Left hindlimb (tissue), 1 donor: Measurements from ENCODE around the gene CCDC91.
"Not testable (repeated sequence)": the region's sequence is repeated elsewhere in the genome, so short reads cannot be mapped to it uniquely, and the experiment has no call there.

ENCODE experiments used
- DNase-seq: peaks from one replicate; pipeline ENCODE4 v3.0.0-alpha.2; 2018

Gene CCDC91

GRCh38 chr12:28379779-28380178, 189.5 kb downstream of the CCDC91 start:
- DNase-seq = not testable (repeated sequence)

- no peak for DNase-seq
Observed at GRCh38 chr12:28383368-28383767, 193.1 kb downstream of the CCDC91 start.

- no peak for DNase-seq
Observed at GRCh38 chr12:28388879-28389278, 198.6 kb downstream of the CCDC91 start.

GRCh38 chr12:28390206-28390605, 199.9 kb downstream of the CCDC91 start:
- no peak for DNase-seq

- peak; percentile 35 for DNase-seq
Observed at GRCh38 chr12:28390761-28391385, 200.6 kb downstream of the CCDC91 start.

- DNase-seq = no peak
Observed at GRCh38 chr12:28409892-28410291, 219.6 kb downstream of the CCDC91 start.

- DNase-seq = no peak
Observed at GRCh38 chr12:28413460-28414109, 223.3 kb downstream of the CCDC91 start.

GRCh38 chr12:28415755-28416154, 225.5 kb downstream of the CCDC91 start:
- no peak for DNase-seq

GRCh38 chr12:28421374-28421773, 231.1 kb downstream of the CCDC91 start:
- DNase-seq = no peak

GRCh38 chr12:28424965-28425364, 234.7 kb downstream of the CCDC91 start:
- peak; percentile 46 for DNase-seq

GRCh38 chr12:28425526-28425925, 235.3 kb downstream of the CCDC91 start:
- DNase-seq = no peak

GRCh38 chr12:28427046-28427445, 236.8 kb downstream of the CCDC91 start:
- no peak for DNase-seq

- DNase-seq = no peak
Observed at GRCh38 chr12:28440081-28440608, 249.9 kb downstream of the CCDC91 start.

- DNase-seq = no peak
Observed at GRCh38 chr12:28442101-28442500, 251.8 kb downstream of the CCDC91 start.

- no peak for DNase-seq
Observed at GRCh38 chr12:28443337-28443736, 253.1 kb downstream of the CCDC91 start.

- no peak for DNase-seq
Observed at GRCh38 chr12:28446031-28446430, 255.8 kb downstream of the CCDC91 start.

- DNase-seq = no peak
Observed at GRCh38 chr12:28453686-28454085, 263.4 kb downstream of the CCDC91 start.

- DNase-seq = no peak
Observed at GRCh38 chr12:28456934-28457710, 266.9 kb downstream of the CCDC91 start.

GRCh38 chr12:28457785-28458184, 267.5 kb downstream of the CCDC91 start:
- DNase-seq = no peak

- no peak for DNase-seq
Observed at GRCh38 chr12:28459481-28459880, 269.2 kb downstream of the CCDC91 start.

- no peak for DNase-seq
Observed at GRCh38 chr12:28460420-28461130, 270.3 kb downstream of the CCDC91 start.

- no peak for DNase-seq
Observed at GRCh38 chr12:28463396-28463795, 273.1 kb downstream of the CCDC91 start.

- not testable (repeated sequence) for DNase-seq
Observed at GRCh38 chr12:28471762-28472161, 281.5 kb downstream of the CCDC91 start.
